HAP-1 (cell line): ENCODE measurements around the gene HLA-DOA.
A peak's percentile ranks its signal among the peaks of the same experiment; 100 is the strongest.

Source experiments
- DNase-seq, 2 experiments: peaks; one replicate each; pipeline ENCODE4 v3.0.0-alpha.2; 2016 to 2020; ENCODE audit warnings: low spot score in 2 of 2
- H3K27me3 ChIP-seq: fragments of 250-450 bp; sonication (Bioruptor Pico); 2 replicates; pipeline ENCODE4 v1.5.1; 2020; ENCODE audit warnings: low read depth, mild to moderate bottlenecking, moderate library complexity
- H3K36me3 ChIP-seq: fragments of 250-450 bp; sonication (Bioruptor Pico); replicated peaks from 2 replicates; pipeline ENCODE4 v1.5.1; 2020; ENCODE audit warnings: mild to moderate bottlenecking
- H3K4me1 ChIP-seq: fragments of 250-450 bp; sonication (Bioruptor Pico); 2 replicates; pipeline ENCODE4 v1.5.1; 2020; ENCODE audit warnings: mild to moderate bottlenecking
- H3K4me3 ChIP-seq: fragments of 250-450 bp; sonication (Bioruptor Pico); 2 replicates; pipeline ENCODE4 v1.5.1; 2020; ENCODE audit warnings: mild to moderate bottlenecking, moderate library complexity
- H3K9me3 ChIP-seq: fragments of 250-450 bp; sonication (Bioruptor Pico); 2 replicates; pipeline ENCODE4 v1.5.1; 2020; ENCODE audit warnings: mild to moderate bottlenecking, moderate library complexity
- in situ Hi-C: fragments of 300-500 bp; cut with MboI; formaldehyde crosslinking; loops from 3 replicates; pipeline ENCODE4 v1.14.3; 2020; ENCODE audit warnings: low sequenced_read_pairs, inconsistent platforms, mixed read lengths

The HLA-DOA gene

GRCh38 chr6:32970413-32971241, 38.8 kb downstream of the HLA-DOA start:
- DNase-seq: peak; percentile 82 to 93
- in situ Hi-C loops: loop anchor here (5.0 kb wide), 1 partner anchor 78 kb away; no protein-coding TSS in a partner anchor
- H3K4me3 ChIP-seq: peak overlapping the region; percentile 89
- peaks cover 17% of the 10 kb centered on the region for H3K4me1 ChIP-seq
- H3K36me3 ChIP-seq: peaks cover 52% of the 10 kb centered on the region
- H3K27me3 ChIP-seq: no peaks in the 10 kb centered on the region
- no peaks in the 10 kb centered on the region for H3K9me3 ChIP-seq

- no peaks in the 10 kb centered on the region for H3K9me3 ChIP-seq
- no peaks in the 10 kb centered on the region for H3K27me3 ChIP-seq
- H3K4me3 ChIP-seq: peak overlapping the region; percentile 89
- H3K36me3 ChIP-seq: peaks cover 44% of the 10 kb centered on the region
- peaks cover 13% of the 10 kb centered on the region for H3K4me1 ChIP-seq
- in situ Hi-C loops: loop anchor here (5.0 kb wide), 1 partner anchor 78 kb away; no protein-coding TSS in a partner anchor
- DNase-seq: peak; percentile 87 to 88
These were observed 39.5 kb downstream of the HLA-DOA start for GRCh38 chr6:32969685-32970412.

DNA sequence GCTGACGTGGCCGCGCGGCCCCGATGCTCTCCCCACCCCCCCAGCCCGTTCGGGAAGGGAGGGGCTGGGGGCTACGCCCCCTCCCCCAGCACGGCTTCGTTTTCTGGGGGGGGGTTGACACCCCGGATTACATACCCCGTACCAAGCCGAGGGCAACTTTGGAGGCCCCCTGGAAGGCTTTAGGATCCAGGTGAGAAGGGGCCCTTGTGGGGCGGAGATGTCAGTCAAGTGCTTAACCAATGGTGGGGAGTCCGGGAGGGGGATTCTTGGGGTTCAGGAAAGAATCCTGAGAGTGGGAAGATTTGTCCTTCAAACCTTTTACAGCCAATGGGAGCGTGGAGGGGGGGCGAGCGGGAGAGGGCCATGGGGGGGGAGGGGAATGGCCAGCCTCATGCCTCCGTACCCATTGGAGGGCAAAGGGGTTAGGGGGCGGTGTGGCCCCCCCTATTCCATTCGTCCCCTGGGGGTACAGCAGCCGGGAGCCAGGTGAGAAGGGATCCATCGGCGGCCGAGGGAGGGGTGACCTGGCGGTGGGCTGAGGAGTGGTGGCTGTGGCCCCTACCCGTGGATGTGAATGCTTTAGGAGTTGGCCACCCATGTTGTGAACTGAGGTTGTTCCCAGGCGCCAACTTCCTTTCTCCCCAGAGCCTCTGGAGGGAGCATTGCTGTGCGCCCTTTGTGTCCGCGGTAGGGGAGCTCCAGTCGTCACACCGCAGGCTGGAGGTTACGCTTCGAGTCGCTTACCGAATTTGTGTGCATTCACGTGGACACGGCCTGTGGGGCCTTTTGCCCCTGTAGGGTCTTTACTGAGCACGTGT, 40.3 kb downstream of the HLA-DOA start:
- Histone ChIP-seq H3K9me3 (no peaks in the 10 kb centered on the region), H3K4me3 (peak overlapping the region; percentile 89), H3K27me3 (no peaks in the 10 kb centered on the region), H3K4me1 (peaks cover 13% of the 10 kb centered on the region), H3K36me3 (peaks cover 36% of the 10 kb centered on the region)
- in situ Hi-C loops: no loop called here
- peak; percentile 64 to 80 for DNase-seq

- peak; percentile 93 to 97 for DNase-seq
- Histone ChIP-seq H3K27me3 (no peaks in the 10 kb centered on the region), H3K4me3 (peak within 1 kb of the TSS; percentile 89), H3K4me1 (peaks cover 13% of the 10 kb centered on the region), H3K9me3 (no peaks in the 10 kb centered on the region), H3K36me3 (peaks cover 28% of the 10 kb centered on the region)
- in situ Hi-C loops: no loop called here
These were observed 41.1 kb downstream of the HLA-DOA start, which contains the start of gene BRD2 for GRCh38 chr6:32968093-32968866. Gene BRD2, plus strand, starts transcription at chr6:32968594. Its CDS starts 4,305 bp downstream, at chr6:32972899.

GRCh38 chr6:32967151-32968091, 42.0 kb downstream of the HLA-DOA start:
- H3K4me1 ChIP-seq: peaks cover 13% of the 10 kb centered on the region
- peak; percentile 61 to 66 for DNase-seq
- in situ Hi-C loops: no loop called here

GRCh38 chr6:32964776-32965175, 44.6 kb downstream of the HLA-DOA start:
- H3K4me3 ChIP-seq: no peak overlapping the region
- peaks cover 5% of the 10 kb centered on the region; the same call in 1 of the 2 replicates for H3K36me3 ChIP-seq
- no peak for DNase-seq
- peaks cover 13% of the 10 kb centered on the region; the same call in 1 of the 2 replicates for H3K4me1 ChIP-seq
- in situ Hi-C loops: no loop called here
- no peaks in the 10 kb centered on the region for H3K27me3 ChIP-seq
- no peaks in the 10 kb centered on the region for H3K9me3 ChIP-seq

More at GRCh38 chr6:32967151-32968091, 42.0 kb downstream of the HLA-DOA start:
- Histone ChIP-seq H3K27me3 (no peaks in the 10 kb centered on the region), H3K36me3 (peaks cover 20% of the 10 kb centered on the region), H3K9me3 (no peaks in the 10 kb centered on the region), H3K4me3 (peak overlapping the region; percentile 89)

DNA sequence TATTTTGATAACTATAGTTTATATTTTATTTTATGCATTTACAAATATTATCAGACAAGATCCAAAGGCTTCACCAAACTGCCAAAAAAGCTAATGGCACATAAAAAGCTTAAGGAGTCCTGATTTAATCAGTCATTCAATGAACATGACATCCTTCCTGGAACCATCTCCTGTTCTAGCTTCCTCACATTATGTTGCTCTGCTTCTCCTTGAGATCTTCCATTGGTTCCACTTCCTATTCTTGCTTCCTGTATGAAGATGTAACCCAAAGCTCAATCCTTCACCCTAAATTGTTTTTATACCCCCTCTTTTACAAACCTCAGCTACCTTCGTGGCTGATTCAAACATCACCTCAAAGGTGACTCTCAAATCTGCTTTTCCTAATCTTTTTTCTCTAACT, 45.5 kb downstream of the HLA-DOA start:
- H3K4me1 ChIP-seq: peaks cover 10% of the 10 kb centered on the region; the same call in 1 of the 2 replicates
- no peak for DNase-seq
- H3K9me3 ChIP-seq: no peaks in the 10 kb centered on the region
- in situ Hi-C loops: no loop called here
- H3K27me3 ChIP-seq: no peaks in the 10 kb centered on the region
- no peaks in the 10 kb centered on the region for H3K36me3 ChIP-seq
- H3K4me3 ChIP-seq: no peak overlapping the region

GRCh38 chr6:32962213-32962826, 47.1 kb downstream of the HLA-DOA start:
- no peaks in the 10 kb centered on the region for H3K36me3 ChIP-seq
- no peaks in the 10 kb centered on the region for H3K27me3 ChIP-seq
- DNase-seq: no peak
- peaks cover 10% of the 10 kb centered on the region; the same call in 1 of the 2 replicates for H3K4me1 ChIP-seq
- in situ Hi-C loops: no loop called here
- no peak overlapping the region for H3K4me3 ChIP-seq
- H3K9me3 ChIP-seq: no peaks in the 10 kb centered on the region

DNA sequence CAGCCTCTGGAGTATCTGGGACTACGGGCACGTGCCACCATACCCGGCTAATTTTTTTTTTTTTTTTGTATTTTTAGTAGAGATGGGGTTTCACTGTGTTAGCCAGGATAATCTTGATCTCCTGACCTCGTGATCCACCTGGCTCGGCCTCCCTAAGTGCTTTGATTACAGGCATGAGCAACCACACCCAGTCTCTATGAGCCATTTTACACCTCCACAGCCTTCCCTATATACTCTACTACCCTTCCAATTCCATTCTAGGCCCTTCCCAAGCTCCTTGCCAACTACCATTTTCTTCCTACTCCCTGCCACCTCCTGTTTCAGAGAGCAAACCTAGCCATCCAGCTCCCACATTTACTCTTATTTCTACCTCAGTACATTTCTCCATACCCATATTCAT, 48.8 kb downstream of the HLA-DOA start:
- Histone ChIP-seq H3K36me3 (no peaks in the 10 kb centered on the region), H3K4me1 (no peaks in the 10 kb centered on the region), H3K4me3 (no peak overlapping the region), H3K27me3 (no peaks in the 10 kb centered on the region), H3K9me3 (no peaks in the 10 kb centered on the region)
- DNase-seq: no peak
- in situ Hi-C loops: no loop called here

GRCh38 chr6:32956176-32956575, 53.2 kb downstream of the HLA-DOA start:
- Histone ChIP-seq H3K27me3 (no peaks in the 10 kb centered on the region), H3K4me1 (no peaks in the 10 kb centered on the region), H3K36me3 (no peaks in the 10 kb centered on the region), H3K4me3 (no peak overlapping the region), H3K9me3 (no peaks in the 10 kb centered on the region)
- in situ Hi-C loops: no loop called here
- no peak for DNase-seq

DNA sequence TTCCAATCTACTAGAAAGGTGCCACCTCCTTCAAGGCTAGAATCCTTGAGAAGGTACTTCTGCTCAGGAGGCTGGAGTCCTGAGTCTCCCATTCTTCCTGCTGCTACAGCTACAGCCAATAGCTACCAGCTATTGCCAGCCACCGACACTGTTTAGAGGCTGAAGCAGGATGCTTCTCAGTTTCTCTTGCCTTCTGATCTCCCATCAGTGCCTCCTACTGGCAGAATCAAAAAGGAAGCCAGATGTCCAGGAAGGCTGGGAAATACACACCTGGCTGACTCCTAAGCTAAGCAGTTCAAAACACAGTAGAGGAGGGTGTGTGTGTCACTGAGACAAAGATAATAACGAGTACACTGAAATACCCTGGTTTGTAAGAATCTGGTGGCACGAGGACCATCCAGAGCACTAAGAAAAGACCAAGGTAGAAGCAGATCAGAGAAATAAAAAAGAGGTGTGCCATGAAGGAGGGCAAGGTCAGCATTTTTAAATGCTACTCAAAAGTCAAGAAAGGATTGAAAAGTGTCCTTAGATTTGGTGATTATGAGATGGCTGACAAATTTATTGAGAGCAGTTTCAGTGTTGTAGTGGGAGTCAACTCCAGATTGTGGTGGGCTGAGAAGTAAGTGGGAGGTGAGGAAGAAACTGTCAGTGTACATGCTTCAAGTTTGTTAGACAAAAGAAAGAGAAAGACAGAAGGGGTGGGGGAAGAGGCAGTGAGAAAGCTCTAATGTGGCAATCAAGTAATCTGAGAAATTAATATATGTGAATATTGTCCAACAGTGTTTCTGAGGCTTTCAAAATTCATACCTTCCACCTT, 54.2 kb downstream of the HLA-DOA start:
- no peaks in the 10 kb centered on the region for H3K9me3 ChIP-seq
- H3K27me3 ChIP-seq: no peaks in the 10 kb centered on the region
- H3K36me3 ChIP-seq: no peaks in the 10 kb centered on the region
- in situ Hi-C loops: no loop called here
- no peak overlapping the region for H3K4me3 ChIP-seq
- peak; percentile 15 to 41 for DNase-seq
- H3K4me1 ChIP-seq: no peaks in the 10 kb centered on the region
